OCI-LY1 (cell line): ENCODE data around the gene LAPTM5.

Experiments used
- EZH2 ChIP-seq: fragments of 200-600 bp; sonication (generic), shearing (Covaris generic); IDR thresholded peaks from 2 replicates; pipeline ENCODE4 v1.8.0; 2017; ENCODE audit warnings: borderline replicate concordance, mixed run types, mild to moderate bottlenecking, antibody characterized with exemption, low read length, moderate library complexity, mixed read lengths
- TF ChIP-seq, protein P1 (sequence below): fragments of 200-600 bp; sonication (generic), shearing (Covaris generic); IDR thresholded peaks from 2 replicates; pipeline ENCODE4 v1.5.1; 2017; ENCODE audit warnings: mild to moderate bottlenecking, antibody characterized with exemption, low read length, moderate library complexity, mixed read lengths

DNA sequence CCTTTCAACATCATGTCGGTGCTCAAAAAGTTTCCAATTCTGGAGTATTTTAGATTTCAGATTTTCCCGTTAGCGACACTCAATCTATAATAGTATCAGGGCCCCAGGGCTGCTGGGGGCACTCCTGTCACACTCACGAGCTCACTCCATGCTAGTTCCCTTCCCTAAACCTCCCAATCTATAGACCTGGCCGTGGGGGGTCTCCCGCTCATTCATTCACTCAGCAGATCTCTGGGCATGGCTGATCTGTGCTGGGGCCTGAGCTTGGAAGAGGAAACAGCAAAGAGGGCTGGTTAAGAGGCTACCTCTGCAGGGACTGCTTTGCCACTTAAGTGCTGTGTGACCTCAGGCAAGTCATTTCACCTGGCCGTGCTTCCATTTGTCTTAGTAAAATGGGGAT lies 46.8 kb upstream of the LAPTM5 start:
- TF ChIP-seq, protein P1, sequence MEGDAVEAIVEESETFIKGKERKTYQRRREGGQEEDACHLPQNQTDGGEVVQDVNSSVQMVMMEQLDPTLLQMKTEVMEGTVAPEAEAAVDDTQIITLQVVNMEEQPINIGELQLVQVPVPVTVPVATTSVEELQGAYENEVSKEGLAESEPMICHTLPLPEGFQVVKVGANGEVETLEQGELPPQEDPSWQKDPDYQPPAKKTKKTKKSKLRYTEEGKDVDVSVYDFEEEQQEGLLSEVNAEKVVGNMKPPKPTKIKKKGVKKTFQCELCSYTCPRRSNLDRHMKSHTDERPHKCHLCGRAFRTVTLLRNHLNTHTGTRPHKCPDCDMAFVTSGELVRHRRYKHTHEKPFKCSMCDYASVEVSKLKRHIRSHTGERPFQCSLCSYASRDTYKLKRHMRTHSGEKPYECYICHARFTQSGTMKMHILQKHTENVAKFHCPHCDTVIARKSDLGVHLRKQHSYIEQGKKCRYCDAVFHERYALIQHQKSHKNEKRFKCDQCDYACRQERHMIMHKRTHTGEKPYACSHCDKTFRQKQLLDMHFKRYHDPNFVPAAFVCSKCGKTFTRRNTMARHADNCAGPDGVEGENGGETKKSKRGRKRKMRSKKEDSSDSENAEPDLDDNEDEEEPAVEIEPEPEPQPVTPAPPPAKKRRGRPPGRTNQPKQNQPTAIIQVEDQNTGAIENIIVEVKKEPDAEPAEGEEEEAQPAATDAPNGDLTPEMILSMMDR = no peak
- TF ChIP-seq EZH2 = no peak
